ENCODE results near the gene GLI3. TPM values are rescaled to one million over a fixed set of nuclear protein-coding genes. Genes with fewer than 3 reads are reported as not detected.
A peak's percentile ranks its signal among the peaks of the same experiment; 100 is the strongest.

Gene GLI3
- polyA plus RNA-seq, 2 of the 4 experiments (the other 2 are of a cell fraction): 0.09 TPM; not detected in 1

DNA sequence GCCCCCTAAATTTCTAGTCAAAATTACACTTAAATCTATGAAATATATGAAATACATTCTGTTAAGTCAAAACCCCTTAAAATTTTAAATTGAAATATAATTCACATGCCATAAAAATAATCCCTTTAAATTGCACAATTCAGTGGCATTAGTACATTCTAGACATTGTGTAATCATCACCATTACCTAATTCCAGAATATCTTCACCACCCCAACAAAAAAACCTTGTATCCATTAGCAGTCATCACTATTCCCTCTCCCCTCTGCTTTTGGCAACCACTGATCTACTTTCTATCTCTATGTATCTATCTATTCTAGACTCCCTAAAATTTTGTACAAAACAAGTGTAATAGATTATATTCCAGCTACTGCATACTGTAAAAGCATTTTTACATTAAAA, 261.2 kb downstream of the GLI3 start:
- no peak overlapping the region for H3K27ac ChIP-seq
- ChIA-PET POLR2A (no interaction called here), CTCF (interaction anchor here (1.4 to 10.0 kb wide), 7 partner anchors 11 to 901 kb away, joined by 4 to 88 read pairs (median 10); no protein-coding TSS in a partner anchor)
- FAIRE-seq (no peak), ATAC-seq (no peak), DNase-seq (ENCODE audit: low read depth in 1 of 2, low spot score in 1 of 2) (no peak)
- H3K4me3 ChIP-seq: no peak overlapping the region
- no peak overlapping the region for H3K4me2 ChIP-seq
- TF ChIP-seq FOSL2 (IDR thresholded peaks at IDR 0.05) (no peak), FOSL2 (CRISPR knock-in tag; IDR thresholded peaks at IDR 0.05) (no peak), POLR2AphosphoS2 (conservative IDR thresholded peaks at IDR 0.05; ENCODE audit: low read length) (no peak), FOSB (CRISPR knock-in tag; IDR thresholded peaks at IDR 0.05) (no peak), KDM5A (IDR thresholded peaks at IDR 0.05) (no peak), PHF8 (IDR thresholded peaks at IDR 0.05; ENCODE audit: borderline replicate concordance, low read depth) (no peak), RAD21 (conservative IDR thresholded peaks at IDR 0.05 in 1 of 2, IDR thresholded peaks at IDR 0.05 in 1 of 2) (no peak)
- H3K4me1 ChIP-seq: no peaks in the 10 kb centered on the region
- no peaks in the 10 kb centered on the region for H3K9me3 ChIP-seq

- no peaks in the 10 kb centered on the region for H3K9me3 ChIP-seq
- ChIA-PET POLR2A (no interaction called here), CTCF (interaction anchor here (0.7 to 10.0 kb wide), 8 partner anchors 10 to 1863 kb away, joined by 3 to 88 read pairs (median 4); no protein-coding TSS in a partner anchor)
- no peak overlapping the region for H3K27ac ChIP-seq
- TF ChIP-seq USF2 (IDR thresholded peaks at IDR 0.05) (no peak), CHD2 (IDR thresholded peaks at IDR 0.05; ENCODE audit: low read length, partially characterized antibody) (no peak), EP300 (IDR thresholded peaks at IDR 0.05) (no peak), POLR2A (IDR thresholded peaks at IDR 0.05; ENCODE audit: low read length) (no peak)
- TF ChIP-seq, protein P1, sequence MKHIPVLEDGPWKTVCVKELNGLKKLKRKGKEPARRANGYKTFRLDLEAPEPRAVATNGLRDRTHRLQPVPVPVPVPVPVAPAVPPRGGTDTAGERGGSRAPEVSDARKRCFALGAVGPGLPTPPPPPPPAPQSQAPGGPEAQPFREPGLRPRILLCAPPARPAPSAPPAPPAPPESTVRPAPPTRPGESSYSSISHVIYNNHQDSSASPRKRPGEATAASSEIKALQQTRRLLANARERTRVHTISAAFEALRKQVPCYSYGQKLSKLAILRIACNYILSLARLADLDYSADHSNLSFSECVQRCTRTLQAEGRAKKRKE (CRISPR knock-in tag; IDR thresholded peaks at IDR 0.05; ENCODE audit: low read depth): no peak
- WGBS (ENCODE audit: missing lambda C conversion rate): 13% methylated on average over 4 of the region's 4 CpGs
- H3K4me1 ChIP-seq: no peaks in the 10 kb centered on the region
- ATAC-seq (peak; percentile 35 to 50; a peak in 3 of 6 replicates), DNase-seq (ENCODE audit: low read depth in 1 of 2, low spot score in 1 of 2) (no peak), FAIRE-seq (no peak)
- no peak overlapping the region for H3K4me3 ChIP-seq
- H3K4me2 ChIP-seq: no peak overlapping the region
These were observed 262.0 kb downstream of the GLI3 start for GRCh38 chr7:41974870-41975557.

- no peak for ATAC-seq
- WGBS (ENCODE audit: missing lambda C conversion rate): 60% methylated on average over 8 of the region's 8 CpGs
- DNase-seq (ENCODE audit: low read depth in 1 of 2, low spot score in 1 of 2): no peak
- CTCF ChIA-PET: interaction anchor here (1.0 to 10.0 kb wide), 2 partner anchors 30 to 903 kb away, joined by 3 to 88 read pairs; no protein-coding TSS in a partner anchor
- H3K4me1 ChIP-seq: no peaks in the 10 kb centered on the region
- no peak overlapping the region for H3K27ac ChIP-seq
- H3K4me2 ChIP-seq: no peak overlapping the region
- H3K9me3 ChIP-seq: no peaks in the 10 kb centered on the region
- no peak overlapping the region for H3K4me3 ChIP-seq
- FAIRE-seq: no peak
- POLR2A ChIA-PET: no interaction called here
- no peak for TF ChIP-seq CTCF (IDR thresholded peaks at IDR 0.05)
- TF ChIP-seq EHF (CRISPR knock-in tag; IDR thresholded peaks at IDR 0.05): no peak
- no peak for TF ChIP-seq NPAS2 (CRISPR knock-in tag; IDR thresholded peaks at IDR 0.05; ENCODE audit: borderline replicate concordance)
- TF ChIP-seq TFCP2L1 (CRISPR knock-in tag; IDR thresholded peaks at IDR 0.05): no peak
- no peak for TF ChIP-seq HDAC2 (IDR thresholded peaks at IDR 0.05)
- no peak for TF ChIP-seq CEBPB (IDR thresholded peaks at IDR 0.05)
- TF ChIP-seq PHF8 (IDR thresholded peaks at IDR 0.05; ENCODE audit: borderline replicate concordance, low read depth): no peak
- no peak for TF ChIP-seq SMC3 (IDR thresholded peaks at IDR 0.05)
- TF ChIP-seq CBX2 (IDR thresholded peaks at IDR 0.05; ENCODE audit: borderline replicate concordance, low read depth): no peak
- TF ChIP-seq USF2 (IDR thresholded peaks at IDR 0.05): no peak
- no peak for TF ChIP-seq RCOR1 (IDR thresholded peaks at IDR 0.05; ENCODE audit: low read depth, low read length)
- no peak for TF ChIP-seq POLR2A (IDR thresholded peaks at IDR 0.05; ENCODE audit: low read length)
- TF ChIP-seq, protein P2, sequence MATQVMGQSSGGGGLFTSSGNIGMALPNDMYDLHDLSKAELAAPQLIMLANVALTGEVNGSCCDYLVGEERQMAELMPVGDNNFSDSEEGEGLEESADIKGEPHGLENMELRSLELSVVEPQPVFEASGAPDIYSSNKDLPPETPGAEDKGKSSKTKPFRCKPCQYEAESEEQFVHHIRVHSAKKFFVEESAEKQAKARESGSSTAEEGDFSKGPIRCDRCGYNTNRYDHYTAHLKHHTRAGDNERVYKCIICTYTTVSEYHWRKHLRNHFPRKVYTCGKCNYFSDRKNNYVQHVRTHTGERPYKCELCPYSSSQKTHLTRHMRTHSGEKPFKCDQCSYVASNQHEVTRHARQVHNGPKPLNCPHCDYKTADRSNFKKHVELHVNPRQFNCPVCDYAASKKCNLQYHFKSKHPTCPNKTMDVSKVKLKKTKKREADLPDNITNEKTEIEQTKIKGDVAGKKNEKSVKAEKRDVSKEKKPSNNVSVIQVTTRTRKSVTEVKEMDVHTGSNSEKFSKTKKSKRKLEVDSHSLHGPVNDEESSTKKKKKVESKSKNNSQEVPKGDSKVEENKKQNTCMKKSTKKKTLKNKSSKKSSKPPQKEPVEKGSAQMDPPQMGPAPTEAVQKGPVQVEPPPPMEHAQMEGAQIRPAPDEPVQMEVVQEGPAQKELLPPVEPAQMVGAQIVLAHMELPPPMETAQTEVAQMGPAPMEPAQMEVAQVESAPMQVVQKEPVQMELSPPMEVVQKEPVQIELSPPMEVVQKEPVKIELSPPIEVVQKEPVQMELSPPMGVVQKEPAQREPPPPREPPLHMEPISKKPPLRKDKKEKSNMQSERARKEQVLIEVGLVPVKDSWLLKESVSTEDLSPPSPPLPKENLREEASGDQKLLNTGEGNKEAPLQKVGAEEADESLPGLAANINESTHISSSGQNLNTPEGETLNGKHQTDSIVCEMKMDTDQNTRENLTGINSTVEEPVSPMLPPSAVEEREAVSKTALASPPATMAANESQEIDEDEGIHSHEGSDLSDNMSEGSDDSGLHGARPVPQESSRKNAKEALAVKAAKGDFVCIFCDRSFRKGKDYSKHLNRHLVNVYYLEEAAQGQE (IDR thresholded peaks at IDR 0.05): no peak
- TF ChIP-seq FOXS1 (CRISPR knock-in tag; IDR thresholded peaks at IDR 0.05): no peak
- no peak for TF ChIP-seq POLR2AphosphoS2 (conservative IDR thresholded peaks at IDR 0.05; ENCODE audit: low read length)
- no peak for TF ChIP-seq FOSL2 (IDR thresholded peaks at IDR 0.05)
- TF ChIP-seq FOSL2 (CRISPR knock-in tag; IDR thresholded peaks at IDR 0.05): no peak
These were observed 263.7 kb downstream of the GLI3 start for GRCh38 chr7:41973202-41973730.
